GM19043 (cell line): Measurements from ENCODE around the gene WDR20.
"Not testable (repeated sequence)": the region's sequence is repeated elsewhere in the genome, so short reads cannot be mapped to it uniquely, and the experiment has no call there.

Experiments
- ATAC-seq: cut with Tn5 transposase; IDR thresholded peaks from one replicate; pipeline ENCODE4 v1.9.1; 2021; ENCODE audit warnings: low read depth; ENCODE audit not compliant: unreplicated experiment

Gene WDR20

DNA sequence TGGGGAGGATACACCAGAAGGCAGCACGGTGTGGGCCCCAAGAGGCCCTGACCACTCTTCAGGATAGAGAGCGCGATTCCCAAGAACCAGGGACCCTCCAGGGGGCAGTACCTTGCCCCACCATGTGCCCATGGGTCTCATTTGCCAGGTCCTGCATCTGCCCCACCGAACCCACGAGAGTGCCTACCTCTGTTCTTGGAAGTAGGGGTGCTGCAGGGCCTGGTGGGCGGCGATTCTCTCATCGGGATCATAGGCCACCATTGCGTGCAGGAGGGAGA, 92.6 kb downstream of the WDR20 start:
- ATAC-seq = no peak

DNA sequence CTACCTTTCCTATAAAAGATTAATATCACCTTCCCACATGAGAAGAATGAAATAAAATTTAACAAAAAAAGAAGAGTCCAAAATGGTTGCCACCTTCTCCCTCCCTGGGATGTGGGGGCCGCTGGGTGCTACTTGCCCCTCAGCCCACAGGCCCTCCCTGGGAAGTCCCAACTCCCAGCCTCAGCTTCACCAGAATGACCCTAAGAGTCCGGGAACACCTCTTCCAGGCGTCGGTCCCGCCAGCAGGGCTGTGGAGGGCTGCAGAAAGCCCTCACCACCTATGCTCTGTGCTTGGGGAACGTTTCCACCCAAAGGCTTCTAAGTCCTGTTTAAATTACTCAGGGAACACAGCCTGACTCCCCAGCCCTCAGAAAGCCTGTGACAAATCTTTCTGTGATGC, 93.4 kb downstream of the WDR20 start:
- no peak for ATAC-seq

DNA sequence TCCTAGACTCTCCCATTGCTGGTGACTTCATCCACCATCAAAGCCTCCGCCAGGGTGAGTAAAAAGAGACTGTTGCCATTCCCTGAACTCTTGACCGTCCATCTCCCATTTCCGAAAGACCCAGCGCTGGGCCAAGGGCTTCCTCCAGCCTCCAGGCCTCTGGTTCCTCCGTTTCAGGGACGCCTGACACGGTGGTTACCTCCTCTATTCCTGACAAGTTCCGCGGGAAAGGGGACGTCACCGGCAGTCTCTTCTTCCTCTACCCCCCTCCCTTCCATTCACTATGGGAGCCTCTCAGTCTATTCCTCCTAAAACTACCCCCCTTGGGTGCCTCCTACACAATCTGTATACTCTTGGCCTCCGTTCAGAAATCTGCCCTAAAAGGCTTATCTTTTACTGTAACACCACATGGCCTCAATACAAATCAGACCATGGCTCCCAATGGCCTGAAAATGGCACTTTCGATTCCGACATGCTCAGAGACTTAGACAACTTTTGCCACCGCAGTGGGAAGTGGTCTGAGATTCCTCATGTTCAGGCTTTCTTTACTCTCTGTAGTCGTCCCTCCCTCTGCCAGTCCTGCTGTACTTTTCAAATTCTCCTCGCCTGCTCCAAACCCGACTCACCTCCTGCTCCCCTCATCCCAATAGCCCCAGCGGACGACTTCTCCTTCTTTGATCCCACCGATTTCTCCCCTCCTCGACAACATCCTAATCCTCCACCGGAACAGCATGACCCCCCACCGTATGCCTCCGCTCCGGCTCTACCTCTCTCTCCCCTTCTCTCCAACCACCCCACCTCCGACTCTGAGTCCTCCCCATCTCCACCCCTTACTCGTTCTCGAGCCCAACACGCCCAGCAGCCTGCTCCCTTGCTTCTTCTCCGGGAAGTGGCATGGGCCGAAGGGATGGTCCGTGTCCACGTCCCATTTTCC, 94.9 kb downstream of the WDR20 start:
- ATAC-seq = no peak

DNA sequence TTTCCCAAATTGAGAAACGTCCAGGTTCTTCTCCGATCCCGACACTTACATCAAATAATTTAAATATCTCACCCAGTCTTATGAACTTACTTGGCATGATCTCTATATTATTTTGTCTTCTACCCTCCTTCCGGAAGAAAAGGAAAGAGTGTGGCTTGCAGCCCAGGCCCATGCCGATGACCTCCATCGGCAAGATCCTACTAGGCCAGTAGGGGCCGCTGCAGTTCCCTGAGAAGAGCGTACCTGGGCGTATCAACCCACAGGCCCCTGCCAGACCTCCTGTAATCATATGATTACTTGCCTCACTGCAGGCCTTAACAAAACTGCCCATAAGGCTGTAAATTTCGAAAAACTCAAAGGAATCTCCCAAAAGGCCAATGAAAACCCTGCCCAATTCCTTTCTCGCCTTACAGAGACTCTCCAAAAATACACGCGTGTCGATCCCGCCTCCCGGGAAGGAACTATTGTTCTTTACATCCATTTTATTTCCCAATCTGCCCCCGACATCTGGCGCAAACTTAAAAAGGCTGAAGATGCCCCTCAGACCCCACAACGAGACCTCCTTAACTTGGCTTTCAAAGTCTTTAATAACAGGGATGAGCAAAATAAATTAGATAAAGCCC, 95.7 kb downstream of the WDR20 start:
- ATAC-seq = peak; percentile 63

DNA sequence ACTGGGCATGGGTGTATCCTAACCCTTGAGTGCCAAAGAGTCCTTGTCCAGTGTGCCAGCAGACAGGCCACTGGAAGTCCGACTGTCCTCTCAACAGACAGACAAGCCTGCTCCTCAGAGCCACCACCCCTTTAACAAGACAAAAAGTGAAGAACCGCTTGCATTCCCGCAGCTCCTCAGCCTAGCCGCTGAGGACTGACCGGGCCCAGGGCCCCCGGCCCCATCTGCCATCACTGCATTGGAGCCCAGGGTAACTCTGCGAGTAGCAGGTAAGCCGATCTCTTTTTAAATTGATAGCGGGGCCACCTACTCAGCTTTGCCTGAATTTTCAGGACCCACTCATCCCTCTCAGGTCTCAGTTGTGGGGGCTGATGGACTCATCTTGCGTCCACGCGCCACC, 96.3 kb downstream of the WDR20 start:
- ATAC-seq = no peak

DNA sequence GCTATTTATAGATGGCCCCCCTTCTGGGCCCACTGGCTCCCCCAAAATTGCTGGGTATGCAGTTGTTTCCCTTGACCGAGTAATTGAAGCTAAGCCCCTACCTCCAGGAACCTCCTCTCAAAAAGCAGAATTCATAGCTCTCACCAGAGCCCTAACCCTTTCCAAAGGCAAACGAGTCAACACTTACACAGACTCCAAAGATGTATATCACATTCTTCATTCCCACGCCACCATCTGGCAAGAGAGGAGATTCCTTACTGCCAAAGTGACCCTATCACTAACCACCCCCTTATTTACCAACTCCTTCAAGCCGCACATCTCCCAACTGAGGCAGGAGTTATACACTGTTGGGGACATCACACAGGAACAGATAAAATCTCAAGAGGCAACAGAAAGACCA, 98.4 kb downstream of the WDR20 start:
- ATAC-seq = no peak

DNA sequence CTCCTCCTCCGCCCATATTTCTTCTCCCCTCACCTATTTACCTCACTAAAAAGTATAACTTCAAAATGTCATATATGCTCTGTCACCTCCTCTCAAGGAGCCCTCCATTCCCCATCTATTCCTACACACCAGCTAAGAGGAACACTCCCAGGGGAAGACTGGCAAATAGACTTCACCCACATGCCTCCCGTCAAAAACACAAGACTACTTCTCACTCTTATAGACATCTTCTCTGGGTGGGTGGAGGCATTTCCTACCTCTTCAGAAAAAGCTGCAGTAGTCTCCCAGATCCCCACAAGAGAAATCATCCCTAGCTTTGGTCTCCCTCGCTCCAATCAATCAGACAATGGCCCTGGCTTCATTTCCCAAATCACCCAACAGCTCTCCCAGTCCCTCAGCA, 99.1 kb downstream of the WDR20 start:
- no peak for ATAC-seq

DNA sequence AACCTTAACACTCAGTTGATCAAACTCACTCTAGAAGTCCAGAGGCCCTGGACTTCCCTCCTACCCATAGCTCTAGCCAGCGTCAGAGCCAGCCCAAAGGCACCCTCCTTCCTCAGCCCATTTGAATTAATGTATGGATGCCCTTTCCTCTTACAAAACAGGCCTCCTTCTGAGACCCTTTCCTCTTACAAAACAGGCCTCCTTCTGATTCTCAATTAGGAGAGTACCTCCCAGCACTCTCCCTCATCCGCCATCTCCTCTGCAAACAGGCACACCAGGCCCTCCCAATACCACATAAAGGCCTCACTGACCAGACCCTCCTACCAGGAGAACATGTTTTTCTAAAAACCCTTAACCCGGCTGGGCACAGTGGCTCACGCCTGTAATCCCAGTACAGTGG, 99.5 kb downstream of the WDR20 start:
- no peak for ATAC-seq

DNA sequence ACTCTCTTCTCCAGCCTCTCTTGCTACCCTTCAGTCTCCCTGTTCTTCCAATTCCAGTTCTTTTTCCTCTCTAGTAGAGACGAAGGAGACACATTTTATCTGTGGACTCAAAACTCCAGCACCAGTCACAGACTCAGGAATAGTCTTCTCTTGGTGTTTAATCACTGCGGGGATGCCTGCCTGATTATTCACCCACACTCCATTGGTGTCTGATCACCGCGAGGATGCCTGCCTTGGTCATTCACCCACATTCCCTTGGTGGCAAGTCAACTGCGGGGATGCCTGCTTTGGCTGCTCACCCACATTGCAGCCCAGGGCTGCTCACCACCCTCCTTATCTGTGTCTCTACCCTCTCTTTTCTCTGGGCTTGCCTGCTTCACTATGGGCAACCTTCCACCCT, 100.8 kb downstream of the WDR20 start:
- not testable (repeated sequence) for ATAC-seq

DNA sequence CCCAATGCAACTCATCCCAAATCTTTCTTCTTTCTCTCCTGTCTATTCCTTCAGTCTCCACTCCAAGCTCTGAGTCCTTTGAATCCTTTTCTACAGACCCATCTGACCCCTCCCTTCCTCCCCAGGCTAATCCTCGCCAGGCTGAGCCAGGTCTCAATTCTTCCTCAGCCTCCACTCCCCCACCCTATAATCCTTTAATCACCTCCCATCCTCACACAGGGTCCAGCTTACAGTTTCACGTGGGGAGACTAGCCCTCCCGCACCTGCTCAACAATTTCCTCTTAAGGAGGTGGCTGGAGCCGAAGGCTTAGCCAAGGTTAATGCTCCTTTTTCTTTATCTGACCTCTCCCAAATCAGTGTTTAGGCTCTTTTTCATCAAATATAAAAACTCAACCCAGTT, 101.5 kb downstream of the WDR20 start:
- ATAC-seq = no peak

DNA sequence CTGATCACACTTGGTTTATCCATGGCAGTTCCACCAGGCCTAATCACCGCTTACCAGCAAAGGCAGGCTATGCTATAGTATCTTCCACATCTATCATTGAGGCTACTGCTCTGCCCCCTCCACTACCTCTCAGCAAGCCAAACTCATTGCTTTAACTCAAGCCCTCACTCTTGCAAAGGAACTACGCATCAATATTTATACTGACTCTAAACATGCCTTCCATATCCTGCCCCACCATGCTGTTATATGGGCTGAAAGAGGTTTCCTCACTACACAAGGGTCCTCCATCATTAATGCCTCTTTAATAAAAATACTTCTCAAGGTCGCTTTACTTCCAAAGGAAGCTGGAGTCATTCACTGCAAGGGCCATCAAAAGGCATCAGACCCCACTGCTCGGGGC, 104.1 kb downstream of the WDR20 start:
- not testable (repeated sequence) for ATAC-seq

DNA sequence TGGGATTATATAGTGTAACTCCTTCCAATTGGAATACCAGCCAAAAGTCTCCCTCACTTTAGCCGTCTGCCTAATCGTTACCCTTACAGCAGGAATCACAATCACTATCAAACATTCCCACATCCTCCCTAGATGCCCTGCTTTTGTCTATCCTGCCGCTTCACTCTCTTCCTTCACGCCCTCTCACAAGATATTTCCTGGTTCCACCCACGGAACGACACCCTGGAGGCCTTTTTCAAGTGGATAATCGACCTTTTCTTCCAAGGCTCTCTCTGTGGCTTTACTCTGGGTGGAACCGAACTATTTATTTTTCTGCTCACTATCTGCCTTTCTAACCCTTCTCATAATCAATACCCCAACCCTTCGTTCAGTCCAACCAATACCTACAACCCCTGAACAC, 106.4 kb downstream of the WDR20 start:
- ATAC-seq = no peak

DNA sequence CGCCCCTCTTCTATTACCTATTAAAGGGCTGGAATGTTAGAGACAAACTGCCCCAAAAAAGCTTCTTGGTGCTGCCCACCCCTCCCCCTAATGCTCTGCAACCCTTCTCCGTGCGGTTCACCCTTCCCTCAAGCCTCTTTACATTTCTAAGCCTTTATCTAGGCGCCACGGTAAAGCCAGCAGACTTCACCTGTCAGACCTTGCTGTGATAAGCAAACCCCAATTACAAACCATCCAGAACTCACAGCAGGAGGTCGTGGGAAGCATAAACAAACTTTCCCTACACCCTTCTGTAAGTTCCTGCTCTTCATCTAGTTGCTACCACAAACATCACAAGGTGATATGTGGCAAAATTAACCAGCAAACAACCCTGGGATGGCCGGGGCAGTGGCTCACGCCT, 108.4 kb downstream of the WDR20 start:
- no peak for ATAC-seq

DNA sequence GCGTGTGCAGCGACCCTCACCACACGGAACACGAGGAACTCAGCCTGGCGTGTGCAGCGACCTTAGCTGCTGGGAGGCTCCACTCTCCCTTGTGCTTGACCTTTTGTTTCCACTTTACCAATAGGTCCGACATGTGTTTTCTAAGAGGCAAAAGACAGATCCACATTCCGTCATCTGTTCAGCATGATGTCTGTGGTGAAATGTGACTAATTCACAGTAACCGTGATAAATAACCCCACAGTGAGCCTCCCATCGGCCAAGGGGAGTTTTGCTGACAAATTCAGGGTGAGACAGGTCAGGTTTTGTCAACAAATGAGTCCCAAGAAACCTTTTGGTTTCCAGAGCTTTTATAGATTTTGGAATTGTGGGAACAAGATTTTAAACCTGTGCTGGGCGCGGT, 109.3 kb downstream of the WDR20 start:
- no peak for ATAC-seq

DNA sequence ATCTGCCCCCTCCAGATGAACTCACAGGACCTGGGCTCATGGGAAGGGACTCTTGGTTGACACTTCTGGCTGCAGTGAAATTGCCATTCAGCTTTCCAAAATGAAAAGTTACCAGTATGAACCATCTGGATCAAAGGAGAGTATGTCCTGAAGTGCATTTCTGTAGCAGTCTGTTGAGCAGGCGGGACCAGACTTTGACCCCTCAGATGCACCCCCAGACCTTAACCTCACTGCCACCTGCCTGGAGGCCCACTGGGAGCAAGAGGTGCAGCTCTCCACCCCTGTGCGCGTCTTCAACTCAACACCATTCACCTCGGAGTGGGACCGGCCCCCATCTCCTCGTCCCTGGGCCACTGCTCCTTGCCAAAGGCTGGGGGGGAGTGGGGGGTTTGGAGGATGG, 110.3 kb downstream of the WDR20 start:
- no peak for ATAC-seq

DNA sequence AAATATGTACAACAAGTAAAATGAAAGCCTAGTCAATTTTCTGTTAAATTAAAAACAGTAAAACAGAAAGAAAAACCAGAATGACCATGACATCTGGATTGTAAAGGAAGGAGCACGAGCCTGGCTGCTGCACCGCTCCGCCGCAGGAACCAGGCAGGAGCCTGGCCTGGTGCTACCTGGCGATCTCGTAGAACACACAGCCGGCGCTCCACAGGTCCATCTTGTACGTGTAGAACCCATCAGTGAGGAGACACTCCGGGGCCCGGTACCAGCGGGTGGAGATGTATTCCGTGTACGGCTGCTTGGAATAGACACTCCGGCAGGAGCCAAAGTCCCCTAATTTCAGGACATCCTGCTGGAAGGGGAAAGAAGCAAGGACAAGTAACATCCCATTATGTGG, 110.9 kb downstream of the WDR20 start:
- ATAC-seq = no peak

DNA sequence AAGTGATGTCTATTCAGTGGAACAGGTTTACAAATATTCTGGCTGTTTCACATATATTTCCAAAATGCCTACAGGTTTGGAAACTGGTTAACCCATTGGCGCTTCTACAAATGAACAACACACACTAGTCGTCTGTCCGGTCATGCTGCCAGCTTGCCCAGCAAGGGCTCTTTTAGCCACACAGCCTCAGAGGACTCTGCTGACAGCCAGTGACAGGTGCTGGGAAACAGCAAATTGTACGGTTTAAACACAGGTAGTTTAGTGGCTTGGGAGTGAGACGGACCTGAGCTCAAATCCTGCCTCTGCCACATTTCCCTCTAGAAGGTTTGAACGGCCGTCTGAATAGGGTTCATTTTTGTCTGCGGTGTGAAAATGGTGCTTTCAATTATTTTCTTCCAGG, 111.5 kb downstream of the WDR20 start:
- no peak for ATAC-seq

DNA sequence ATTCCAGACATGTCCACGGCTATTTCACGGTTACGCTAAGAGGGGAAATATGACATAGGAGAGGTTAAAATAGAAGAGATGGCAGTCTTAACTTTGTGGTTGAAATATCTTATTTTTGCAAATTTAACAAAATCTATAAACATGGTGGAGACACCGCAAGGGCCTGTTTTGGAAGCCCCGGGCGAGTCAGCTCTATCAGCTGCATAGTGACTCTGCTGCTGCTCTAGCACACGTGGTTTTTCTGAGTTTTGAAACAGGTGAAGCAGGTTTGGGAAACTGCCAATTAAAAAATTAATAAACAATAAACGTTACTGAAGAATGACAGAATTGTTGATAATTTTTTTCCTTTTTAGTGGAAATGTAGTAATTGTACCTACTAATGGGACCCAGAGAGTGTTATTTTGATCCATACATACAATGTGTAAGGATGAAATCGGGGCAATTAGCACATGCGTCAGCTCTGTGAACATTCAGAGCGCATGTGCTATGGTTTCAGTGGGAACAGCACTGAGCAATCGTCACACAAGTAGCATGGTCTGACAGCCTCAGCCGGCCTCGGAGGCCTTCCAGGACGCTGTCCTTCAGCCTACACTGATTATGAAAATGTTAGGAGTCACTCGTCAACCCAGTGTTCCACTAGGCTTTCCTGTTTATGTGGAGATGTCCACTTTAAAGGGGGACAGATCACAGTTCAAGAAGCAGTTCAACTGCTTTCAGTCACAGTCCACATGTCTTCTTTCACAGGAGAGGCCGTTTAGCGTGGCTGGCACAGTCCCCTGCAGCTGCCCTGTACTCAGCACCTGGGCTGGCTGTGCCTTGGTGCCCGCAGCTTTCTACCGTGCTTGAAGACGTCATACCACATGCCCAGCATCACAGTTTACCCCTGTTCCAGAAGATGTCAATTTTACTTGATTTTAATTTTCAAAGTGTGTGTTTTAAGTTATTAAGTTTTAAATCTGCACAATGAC, 113.4 kb downstream of the WDR20 start:
- ATAC-seq = no peak

DNA sequence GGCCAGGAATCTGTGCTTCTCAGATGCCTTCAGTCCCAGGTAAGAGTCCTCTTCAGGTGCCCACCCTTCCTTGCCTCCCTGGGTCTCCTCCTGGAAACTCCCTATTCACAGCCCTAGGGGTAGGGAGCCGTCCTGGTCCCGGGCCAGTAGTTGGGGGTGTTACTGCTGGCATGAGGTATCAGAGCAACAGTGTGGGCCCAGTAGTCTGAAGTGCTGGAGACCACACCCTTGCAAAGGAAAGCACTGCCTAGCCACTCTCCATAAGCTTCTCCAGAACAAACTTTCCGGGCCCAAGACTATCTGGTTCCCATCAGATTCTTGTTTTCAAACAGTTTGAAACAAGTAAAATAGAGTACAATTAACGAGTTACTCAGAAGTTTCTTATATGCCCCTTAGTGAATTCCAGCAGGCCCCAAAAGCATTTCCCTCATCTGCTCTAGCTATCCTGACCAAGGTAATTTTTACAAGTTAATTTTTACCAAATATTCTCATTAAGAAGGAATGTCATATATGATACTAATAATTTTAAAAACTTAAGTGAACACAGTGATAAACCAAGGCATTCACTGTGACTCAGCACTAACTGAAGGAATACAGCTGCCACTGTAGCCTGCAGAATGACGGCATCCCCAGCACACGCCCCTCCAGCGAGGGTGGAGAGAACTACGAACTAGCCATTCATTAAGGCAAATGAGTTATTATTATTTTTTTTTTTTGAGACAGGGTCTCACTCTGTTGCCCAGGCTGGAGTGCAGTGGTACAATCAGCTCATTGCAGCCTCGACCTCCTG, 115.9 kb downstream of the WDR20 start:
- no peak for ATAC-seq

DNA sequence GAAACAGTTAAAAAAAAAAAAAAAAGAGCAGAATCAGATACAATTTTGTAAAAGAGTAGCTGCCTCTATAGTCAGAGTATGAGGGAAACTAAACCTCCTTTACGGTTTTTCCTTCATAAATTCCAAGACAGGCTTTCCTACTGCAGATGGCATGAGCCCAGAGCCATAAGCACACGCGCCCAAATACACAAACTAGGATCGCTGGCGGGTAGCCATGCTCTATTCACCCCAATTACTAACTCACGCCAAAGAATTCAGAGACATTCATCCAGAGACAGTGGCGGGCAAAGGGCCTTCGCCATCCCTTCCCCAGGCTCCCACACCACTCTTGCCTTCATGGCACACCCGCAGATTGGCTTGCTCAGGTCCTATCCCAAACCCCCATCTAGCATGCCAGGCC, 117.0 kb downstream of the WDR20 start:
- ATAC-seq = no peak

DNA sequence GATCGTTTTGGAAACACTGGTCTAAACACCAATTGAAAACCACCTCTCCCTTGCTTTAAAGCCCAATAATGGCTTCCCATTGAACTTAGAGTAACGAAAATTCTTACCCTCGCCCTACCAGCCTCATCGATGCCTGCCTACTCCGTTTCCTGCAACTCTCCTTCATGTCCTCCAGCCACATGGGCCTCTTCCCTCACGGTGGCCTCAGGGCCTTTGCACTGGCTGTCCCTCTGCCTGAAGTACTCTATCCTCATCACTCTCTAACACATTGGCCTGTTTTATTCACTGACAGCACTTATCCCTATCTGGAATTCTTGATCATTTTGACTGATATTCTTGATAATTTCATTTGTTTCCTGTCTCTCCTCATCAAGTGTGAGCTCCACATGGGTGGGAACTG, 118.4 kb downstream of the WDR20 start:
- no peak for ATAC-seq
